ENCODE results near the gene ABHD16B. TPM values are rescaled to one million over a fixed set of nuclear protein-coding genes. Genes with fewer than 3 reads are reported as not detected.

The ABHD16B gene
- total and polyA plus RNA-seq, 2 experiments from 2014 or later: not detected

GRCh38 chr20:63831993-63832686 lies 29.2 kb upstream of the ABHD16B start:
- peaks cover 33% of the 10 kb centered on the region for H3K27me3 Mint-ChIP-seq (ENCODE audit: insufficient read depth, low read depth, poor library complexity)
- Histone ChIP-seq H2AFZ (peak overlapping the region; percentile 90), H3K36me3 (ENCODE audit: insufficient read depth) (no peaks in the 10 kb centered on the region), H3K27ac (ENCODE audit: low read depth) (no peak overlapping the region), H3K27me3 (ENCODE audit: insufficient read depth) (peaks cover 48% of the 10 kb centered on the region), H4K20me1 (replicated peaks; ENCODE audit: insufficient read depth) (peaks cover 24% of the 10 kb centered on the region), H3F3A (replicated peaks; ENCODE audit: low read depth) (peaks cover 26% of the 10 kb centered on the region; the same call in 1 of the 2 replicates), H3K9me2 (ENCODE audit: insufficient read depth) (no peaks in the 10 kb centered on the region), H3K4me3 (peak overlapping the region; percentile 59), H3K4me1 (ENCODE audit: insufficient read depth) (peaks cover 31% of the 10 kb centered on the region), H3K4me2 (peak overlapping the region; percentile 80), H3K79me2 (replicated peaks; ENCODE audit: insufficient read depth) (peaks cover 27% of the 10 kb centered on the region)
- H3K9me3 Mint-ChIP-seq: no peaks in the 10 kb centered on the region
- peak; percentile 75 for DNase-seq (ENCODE audit: low spot score)
- TF ChIP-seq JUNB (IDR thresholded peaks at IDR 0.05; ENCODE audit: unreplicated experiment): no peak
- peak; percentile 13; the same call in 1 of the 2 replicates for TF ChIP-seq POLR2AphosphoS5 (IDR thresholded peaks at IDR 0.05; ENCODE audit: low read depth)
- peaks cover 38% of the 10 kb centered on the region for H3K4me1 Mint-ChIP-seq
- H3K27ac Mint-ChIP-seq: no peak overlapping the region
- ATAC-seq: peak; percentile 32
- no peaks in the 10 kb centered on the region; the same call in 2 of the 3 replicates for H3K36me3 Mint-ChIP-seq (ENCODE audit: low read depth)
- H3K4me3 Mint-ChIP-seq: peak overlapping the region; percentile 63

GRCh38 chr20:63833776-63834490 lies 27.4 kb upstream of the ABHD16B start:
- H2AFZ ChIP-seq: no peak overlapping the region
- Mint-ChIP-seq H3K27ac (no peak overlapping the region), H3K9me3 (no peaks in the 10 kb centered on the region), H3K27me3 (ENCODE audit: insufficient read depth, low read depth, poor library complexity) (peaks cover 31% of the 10 kb centered on the region), H3K4me1 (peaks cover 34% of the 10 kb centered on the region), H3K36me3 (ENCODE audit: low read depth) (no peaks in the 10 kb centered on the region; the same call in 2 of the 3 replicates), H3K4me3 (peak overlapping the region; percentile 9; the same call in 1 of the 3 replicates)
- H3K4me2 ChIP-seq: peak overlapping the region; percentile 58; the same call in 1 of the 2 replicates
- H3K27ac ChIP-seq (ENCODE audit: low read depth): no peak overlapping the region
- ATAC-seq: no peak
- no peak for DNase-seq (ENCODE audit: low spot score)
- H3F3A ChIP-seq (replicated peaks; ENCODE audit: low read depth): peaks cover 24% of the 10 kb centered on the region; the same call in 1 of the 2 replicates
- H3K79me2 ChIP-seq (replicated peaks; ENCODE audit: insufficient read depth): peaks cover 10% of the 10 kb centered on the region
- no peak overlapping the region; the same call in 1 of the 2 replicates for H3K4me3 ChIP-seq
- no peak for TF ChIP-seq REST (IDR thresholded peaks at IDR 0.05; ENCODE audit: unreplicated experiment)
- no peak for TF ChIP-seq STAT1 (IDR thresholded peaks at IDR 0.05; ENCODE audit: unreplicated experiment)
- no peak for TF ChIP-seq CREB1 (CRISPR knock-in tag; IDR thresholded peaks at IDR 0.05; ENCODE audit: low read depth)
- no peak for TF ChIP-seq ZNF462 (CRISPR knock-in tag; IDR thresholded peaks at IDR 0.05)
- no peak for TF ChIP-seq CTCF (conservative IDR thresholded peaks at IDR 0.05; ENCODE audit: low read depth in 2 of 2)
- H3K36me3 ChIP-seq (ENCODE audit: insufficient read depth): no peaks in the 10 kb centered on the region
- H4K20me1 ChIP-seq (replicated peaks; ENCODE audit: insufficient read depth): peaks cover 11% of the 10 kb centered on the region; the same call in 1 of the 2 replicates
- H3K27me3 ChIP-seq (ENCODE audit: insufficient read depth): peaks cover 40% of the 10 kb centered on the region
- no peaks in the 10 kb centered on the region for H3K9me2 ChIP-seq (ENCODE audit: insufficient read depth)
- peaks cover 29% of the 10 kb centered on the region for H3K4me1 ChIP-seq (ENCODE audit: insufficient read depth)
